Peyer's patch (tissue), 4 donors: ENCODE results near the gene RHOXF2B. TPM values are rescaled to one million over a fixed set of nuclear protein-coding genes. Genes with fewer than 3 reads are reported as not detected.
"Not testable (repeated sequence)": the region's sequence is repeated elsewhere in the genome, so short reads cannot be mapped to it uniquely, and the experiment has no call there.

Experiments
- DNase-seq, 3 donors: peaks; one replicate each; pipeline ENCODE4 v3.0.0-alpha.2; 2017 to 2019
- H3K27ac ChIP-seq, 4 donors: fragments of 200-600 bp; sonication (generic); one replicate each; pipeline ENCODE4 v1.5.1; 2016 to 2019
- H3K27me3 ChIP-seq, 2 donors: fragments of 200-600 bp; sonication (generic); one replicate each; pipeline ENCODE4 v1.5.1; 2019
- H3K36me3 ChIP-seq, 3 donors: fragments of 200-600 bp; sonication (generic); one replicate each; pipeline ENCODE4 v1.5.1; 2016 to 2019
- H3K4me1 ChIP-seq, 4 donors: fragments of 200-600 bp; sonication (generic); one replicate each; pipeline ENCODE4 v1.5.1; 2016 to 2019
- H3K4me3 ChIP-seq, 4 donors: fragments of 200-600 bp; sonication (generic); 1 replicate in 3 of 4; 2 replicates in 1 of 4; pipeline ENCODE4 v1.5.1; 2016 to 2019; ENCODE audit warnings: mild to moderate bottlenecking in 1 of 4
- H3K9me3 ChIP-seq, 4 donors: fragments of 200-600 bp; sonication (generic); one replicate each; pipeline ENCODE4 v1.5.1; 2016 to 2019; ENCODE audit warnings: mild to moderate bottlenecking in 1 of 4
- CTCF ChIP-seq, 6 experiments: fragments of 450-650 bp in 4 of 6; fragments of 200-600 bp in 2 of 6; sonication (generic) in 1 of 6; IDR thresholded peaks; one replicate each; pipeline ENCODE4 v1.5.1; 2017 to 2019; ENCODE audit warnings: antibody characterized with exemption in 6 of 6, mild to moderate bottlenecking in 3 of 6, moderate library complexity in 1 of 6
- POLR2A ChIP-seq, 2 donors: fragments of 450-650 bp; IDR thresholded peaks; one replicate each; pipeline ENCODE4 v1.5.1; 2017; ENCODE audit warnings: antibody characterized with exemption in 2 of 2, mild to moderate bottlenecking in 2 of 2, moderate library complexity in 2 of 2
- total RNA-seq, 4 donors: library from RNA; depleted of rRNA; stranded (reverse); fragments of >200 nt; gene quantifications; one replicate each; pipeline ENCODE4 v1.1.0, GENCODE V29; 2016

Gene RHOXF2B
- total RNA-seq, 4 donors from 2014 or later, result not detected

DNA sequence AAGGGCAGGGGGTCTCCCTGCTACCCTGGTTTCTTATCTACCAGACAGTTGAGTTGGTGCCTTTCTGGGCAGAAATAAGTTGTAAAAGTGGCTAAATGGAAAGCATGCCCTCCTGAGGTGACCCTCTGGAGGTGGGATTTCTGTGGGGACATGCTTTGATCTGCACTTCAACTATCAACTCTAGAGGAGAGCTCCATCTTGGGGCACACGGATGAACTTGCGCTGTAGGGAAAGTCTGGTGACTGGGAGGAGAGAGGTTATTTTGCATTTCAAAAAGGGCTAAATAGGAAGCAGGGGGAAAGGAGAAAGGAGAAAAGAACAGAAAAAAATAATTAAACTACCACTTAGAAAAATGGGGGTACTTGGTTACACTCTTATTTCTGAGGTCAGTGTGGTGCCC, 12.7 kb upstream of the RHOXF2B start:
- no peak for DNase-seq
- no peak for TF ChIP-seq CTCF (IDR thresholded peaks at IDR 0.05)
- no peak for TF ChIP-seq POLR2A (IDR thresholded peaks at IDR 0.05)
- H3K9me3 ChIP-seq, result no peaks in the 10 kb centered on the region
- H3K27ac ChIP-seq, result no peak overlapping the region
- no peaks in the 10 kb centered on the region for H3K36me3 ChIP-seq
- H3K4me1 ChIP-seq, result no peaks in the 10 kb centered on the region
- no peaks in the 10 kb centered on the region for H3K27me3 ChIP-seq
- H3K4me3 ChIP-seq, result no peak overlapping the region

DNA sequence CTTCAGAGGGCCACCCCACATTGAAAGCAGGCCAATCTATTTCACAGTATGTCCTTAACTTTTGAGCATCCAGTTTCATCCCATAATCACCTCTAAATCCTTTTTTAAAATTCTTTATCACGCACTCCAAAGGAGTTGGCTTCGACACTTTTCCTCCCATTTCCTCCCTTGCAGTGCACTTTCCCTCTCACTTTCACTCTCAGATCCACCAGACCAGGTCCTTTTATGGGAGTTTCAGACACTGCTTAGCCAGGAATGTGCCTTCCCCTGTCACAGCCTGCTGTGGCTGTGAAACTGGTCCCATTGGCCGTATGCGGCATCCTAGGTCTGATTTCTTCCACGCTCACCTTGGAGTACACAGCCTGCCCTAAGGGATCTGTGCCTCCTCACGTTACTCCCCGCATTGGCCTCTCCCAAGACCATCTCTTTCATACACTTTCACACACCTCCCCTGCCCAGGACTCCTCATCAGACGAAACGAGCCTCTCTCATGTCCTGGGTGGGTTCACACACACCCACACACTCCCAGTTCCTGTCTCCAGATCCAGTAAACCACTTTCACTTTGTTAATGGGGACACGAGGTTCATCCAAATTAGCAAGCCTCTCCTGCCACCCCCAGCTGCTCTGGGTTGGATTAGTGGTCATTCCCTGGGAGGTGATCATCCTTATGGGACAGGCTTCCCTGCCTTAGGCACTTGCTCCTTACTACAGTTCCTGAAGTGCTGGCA, 10.0 kb upstream of the RHOXF2B start:
- H3K27me3 ChIP-seq, result no peaks in the 10 kb centered on the region
- no peak for TF ChIP-seq CTCF (IDR thresholded peaks at IDR 0.05)
- TF ChIP-seq POLR2A (IDR thresholded peaks at IDR 0.05), result no peak
- H3K9me3 ChIP-seq, result no peaks in the 10 kb centered on the region
- H3K36me3 ChIP-seq, result no peaks in the 10 kb centered on the region
- H3K4me1 ChIP-seq, result no peaks in the 10 kb centered on the region
- no peak overlapping the region for H3K27ac ChIP-seq
- H3K4me3 ChIP-seq, result no peak overlapping the region
- DNase-seq, result no peak

- H3K9me3 ChIP-seq, H3K4me1 ChIP-seq, H3K36me3 ChIP-seq, H3K4me3 ChIP-seq, H3K27me3 ChIP-seq, H3K27ac ChIP-seq, DNase-seq: not testable (repeated sequence)
Observed at GRCh38 chrX:120085553-120086185, 8.2 kb upstream of the RHOXF2B start.

- H3K27me3 ChIP-seq, H3K4me3 ChIP-seq: not testable (repeated sequence)
Observed at GRCh38 chrX:120066169-120066568, 11.3 kb downstream of the RHOXF2B start.

DNA sequence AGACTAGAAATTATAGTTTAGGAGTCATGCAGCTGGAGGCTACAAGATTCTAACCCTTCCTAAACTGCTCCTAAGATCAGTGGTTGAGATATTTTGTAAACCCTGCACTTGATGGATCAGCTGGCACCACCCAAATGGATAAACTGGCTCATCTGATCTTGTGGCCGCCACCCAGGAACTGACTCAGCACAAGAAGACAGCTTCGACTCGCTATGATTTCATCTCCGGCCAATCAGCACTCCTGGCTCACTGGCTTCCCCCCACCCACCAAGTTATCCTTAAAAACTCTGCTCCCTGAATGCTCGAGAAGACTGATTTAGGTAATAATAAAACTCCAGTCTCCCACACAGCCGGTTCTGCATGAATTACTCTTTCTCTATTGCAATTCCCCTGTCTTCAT, 34.8 kb downstream of the RHOXF2B start:
- not testable (repeated sequence) for H3K4me1 ChIP-seq, H3K27me3 ChIP-seq, H3K27ac ChIP-seq, H3K4me3 ChIP-seq, H3K9me3 ChIP-seq, H3K36me3 ChIP-seq, DNase-seq

More at GRCh38 chrX:120066169-120066568, 11.3 kb downstream of the RHOXF2B start:
- H3K4me1 ChIP-seq, DNase-seq, H3K27ac ChIP-seq, H3K9me3 ChIP-seq, H3K36me3 ChIP-seq: not testable (repeated sequence)

GRCh38 chrX:120042247-120042646, 35.2 kb downstream of the RHOXF2B start:
- H3K27me3 ChIP-seq, H3K27ac ChIP-seq, H3K4me1 ChIP-seq, DNase-seq, H3K9me3 ChIP-seq, H3K36me3 ChIP-seq, H3K4me3 ChIP-seq: not testable (repeated sequence)

GRCh38 chrX:120040176-120040575, 37.3 kb downstream of the RHOXF2B start:
- H3K27ac ChIP-seq, H3K36me3 ChIP-seq, H3K27me3 ChIP-seq, H3K4me3 ChIP-seq, DNase-seq, H3K4me1 ChIP-seq, H3K9me3 ChIP-seq: not testable (repeated sequence)

DNA sequence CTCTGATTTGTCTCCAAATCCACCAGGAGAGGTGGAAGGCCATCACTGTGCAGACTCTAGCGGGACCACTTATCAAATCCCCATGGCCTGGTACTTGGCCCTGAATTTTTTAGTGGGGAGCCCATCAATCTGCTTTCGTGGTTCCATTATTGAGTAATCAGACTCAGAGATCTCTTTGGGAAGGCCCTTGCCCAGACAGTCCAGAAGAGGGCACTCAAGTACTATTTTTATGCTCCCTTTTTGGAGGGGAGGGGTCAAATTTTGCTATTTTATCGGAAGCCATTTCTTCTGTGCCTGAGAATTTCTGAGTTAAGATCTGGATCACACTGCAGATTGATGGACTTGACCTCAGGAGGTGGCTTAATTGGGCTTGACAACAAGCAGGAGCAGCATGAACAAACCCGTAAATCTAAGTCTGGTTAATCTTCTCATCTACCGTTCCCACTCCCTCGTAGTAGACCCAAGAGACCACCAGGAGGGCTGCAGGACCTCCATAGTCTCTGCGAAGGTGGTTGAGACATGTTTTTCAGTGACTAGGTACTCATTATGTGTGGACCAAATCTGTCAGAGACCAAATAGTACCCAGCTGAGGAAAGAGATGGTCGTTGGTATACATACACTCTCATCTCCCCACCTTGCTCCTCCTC, 38.3 kb downstream of the RHOXF2B start:
- not testable (repeated sequence) for H3K4me1 ChIP-seq, H3K36me3 ChIP-seq, DNase-seq, H3K27ac ChIP-seq, H3K4me3 ChIP-seq, H3K27me3 ChIP-seq, H3K9me3 ChIP-seq

- H3K27ac ChIP-seq, result no peak overlapping the region
- TF ChIP-seq POLR2A (IDR thresholded peaks at IDR 0.05), result no peak
- TF ChIP-seq CTCF (IDR thresholded peaks at IDR 0.05), result no peak
- no peak for DNase-seq
- H3K36me3 ChIP-seq, result no peaks in the 10 kb centered on the region
- no peaks in the 10 kb centered on the region for H3K4me1 ChIP-seq
- no peaks in the 10 kb centered on the region for H3K9me3 ChIP-seq
- no peaks in the 10 kb centered on the region for H3K27me3 ChIP-seq
- no peak overlapping the region for H3K4me3 ChIP-seq
Observed at GRCh38 chrX:120036704-120037103, 40.8 kb downstream of the RHOXF2B start.

GRCh38 chrX:120035522-120036309, 41.8 kb downstream of the RHOXF2B start:
- H3K27ac ChIP-seq, result peak overlapping the region in 2 of 4 donors; percentile 12 to 70
- H3K9me3 ChIP-seq, H3K27me3 ChIP-seq, H3K4me3 ChIP-seq, H3K36me3 ChIP-seq, H3K4me1 ChIP-seq: not testable (repeated sequence)
- DNase-seq, result peak in 2 of 3 donors; percentile 64 to 82
